Left colon (tissue), 2 donors: ENCODE measurements around the gene PSMD7. TPM values are rescaled to one million over a fixed set of nuclear protein-coding genes. Genes with fewer than 3 reads are reported as not detected.
A peak's percentile ranks its signal among the peaks of the same experiment; 100 is the strongest.
"Not testable (repeated sequence)": the region's sequence is repeated elsewhere in the genome, so short reads cannot be mapped to it uniquely, and the experiment has no call there.

Experiments used
- ATAC-seq: fragments of 200-7000 bp; cut with Tn5 transposase; one replicate; pipeline ENCODE4 v1.9.1; 2020; ENCODE audit warnings: mild to moderate bottlenecking, moderate library complexity
- DNase-seq, 2 donors: peaks; one replicate each; pipeline ENCODE4 v3.0.0-alpha.2; 2020
- intact Hi-C, 2 donors: fragments of 100-400 bp; cut with DNase I in 1 of 2; cut with micrococcal nuclease in 1 of 2; formaldehyde crosslinking; loops; one replicate each; pipeline versions ENCODE4 v1.11.2 to v1.14.0; 2022; cut with DNase I, micrococcal nuclease
- total RNA-seq, 2 donors: library from RNA; stranded (reverse); fragmentation: NEBNext Ultra II Directional; extraction: Animal tissue kit (Norgen Biotek cat#: 25700); gene quantifications; one replicate each; pipeline ENCODE4 v1.2.1, GENCODE V29; 2021
- donor health status: DM: no; HTN: no; CAD: no.
- donor health status: DM: yes; HTN: yes; CAD: no.

PSMD7 gene
- total RNA-seq, 2 donors from 2014 or later: 64.8 to 90.4 TPM

- intact Hi-C loops: no loop called here
- no peak for ATAC-seq
- no peak for DNase-seq
Measured at GRCh38 chr16:74291176-74291575, 5.4 kb upstream of the PSMD7 start.

GRCh38 chr16:74291577-74292208 is 4.9 kb upstream of the PSMD7 start:
- ATAC-seq (no peak), DNase-seq (no peak)
- intact Hi-C loops: no loop called here

GRCh38 chr16:74296104-74296431 is 546 bp upstream of the PSMD7 start:
- intact Hi-C loops: no loop called here
- ATAC-seq: peak; percentile 41

GRCh38 chr16:74297145-74297665 is 591 bp downstream of the PSMD7 start:
- DNase-seq: peak; percentile 30 to 51
- ATAC-seq: peak; percentile 13
- intact Hi-C loops: no loop called here

More at GRCh38 chr16:74296104-74296431, 546 bp upstream of the PSMD7 start:
- no peak for DNase-seq

- peak; percentile 5 for ATAC-seq
- DNase-seq: no peak
- intact Hi-C loops: no loop called here
Measured at GRCh38 chr16:74298104-74298503, 1.5 kb downstream of the PSMD7 start.

GRCh38 chr16:74302341-74302740 is 5.7 kb downstream of the PSMD7 start:
- no peak for DNase-seq
- intact Hi-C loops: no loop called here
- no peak for ATAC-seq

GRCh38 chr16:74304164-74304834 is 7.7 kb downstream of the PSMD7 start:
- DNase-seq (no peak), ATAC-seq (peak; percentile 66)
- intact Hi-C loops: no loop called here

- intact Hi-C loops: no loop called here
- no peak for ATAC-seq
Measured at GRCh38 chr16:74304835-74305176, 8.2 kb downstream of the PSMD7 start.

GRCh38 chr16:74305281-74305680 is 8.7 kb downstream of the PSMD7 start:
- intact Hi-C loops: no loop called here
- ATAC-seq (no peak), DNase-seq (no peak)

More at GRCh38 chr16:74304835-74305176, 8.2 kb downstream of the PSMD7 start:
- DNase-seq: no peak

- intact Hi-C loops: no loop called here
- DNase-seq: no peak
- no peak for ATAC-seq
Measured at GRCh38 chr16:74305978-74306784, 9.6 kb downstream of the PSMD7 start.

GRCh38 chr16:74307383-74307782 is 10.8 kb downstream of the PSMD7 start:
- intact Hi-C loops: no loop called here
- DNase-seq: no peak
- ATAC-seq: no peak

- intact Hi-C loops: no loop called here
- ATAC-seq: peak; percentile 70
- no peak for DNase-seq
Measured at GRCh38 chr16:74309789-74310781, 13.5 kb downstream of the PSMD7 start.

- ATAC-seq (no peak), DNase-seq (no peak)
- intact Hi-C loops: no loop called here
Measured at GRCh38 chr16:74315059-74315458, 18.4 kb downstream of the PSMD7 start.

- no peak for ATAC-seq
- intact Hi-C loops: no loop called here
- no peak for DNase-seq
Measured at GRCh38 chr16:74320707-74321106, 24.1 kb downstream of the PSMD7 start.

- intact Hi-C loops: no loop called here
- ATAC-seq (peak; percentile 7), DNase-seq (no peak)
Measured at GRCh38 chr16:74321356-74321755, 24.7 kb downstream of the PSMD7 start.

GRCh38 chr16:74322301-74322710 is 25.7 kb downstream of the PSMD7 start:
- intact Hi-C loops: no loop called here
- no peak for DNase-seq
- peak; percentile 81 for ATAC-seq

- ATAC-seq, intact Hi-C loops, DNase-seq: not testable (repeated sequence)
Measured at GRCh38 chr16:74324777-74325176, 28.2 kb downstream of the PSMD7 start.

- intact Hi-C loops: no loop called here
- ATAC-seq (no peak), DNase-seq (no peak)
Measured at GRCh38 chr16:74325641-74326040, 29.0 kb downstream of the PSMD7 start.

GRCh38 chr16:74328346-74328745 is 31.7 kb downstream of the PSMD7 start:
- ATAC-seq, intact Hi-C loops, DNase-seq: not testable (repeated sequence)
